GM18868 (cell line): ENCODE results near the gene REM1.
"Not testable (repeated sequence)": the region's sequence is repeated elsewhere in the genome, so short reads cannot be mapped to it uniquely, and the experiment has no call there.

Experiments used
- ATAC-seq: cut with Tn5 transposase; IDR thresholded peaks from one replicate; pipeline ENCODE4 v1.9.1; 2021; ENCODE audit warnings: mild to moderate bottlenecking, moderate library complexity; ENCODE audit not compliant: unreplicated experiment

Gene REM1

DNA sequence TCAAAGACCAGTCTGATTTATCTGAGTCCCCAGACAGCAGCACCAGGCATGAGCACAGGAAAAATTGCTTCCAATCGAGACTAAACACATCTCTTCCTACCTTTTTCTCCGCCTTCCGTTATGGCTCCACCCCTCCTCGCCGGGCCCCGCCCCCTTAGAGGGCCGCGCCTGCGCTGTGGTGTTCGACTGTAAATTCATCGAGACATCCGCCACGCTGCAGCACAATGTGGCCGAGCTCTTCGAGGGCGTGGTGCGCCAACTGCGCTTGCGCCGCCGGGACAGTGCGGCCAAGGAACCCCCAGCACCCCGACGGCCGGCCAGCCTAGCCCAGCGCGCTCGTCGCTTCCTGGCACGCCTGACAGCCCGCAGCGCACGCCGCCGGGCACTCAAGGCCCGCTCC, 8.9 kb downstream of the REM1 start:
- no peak for ATAC-seq

DNA sequence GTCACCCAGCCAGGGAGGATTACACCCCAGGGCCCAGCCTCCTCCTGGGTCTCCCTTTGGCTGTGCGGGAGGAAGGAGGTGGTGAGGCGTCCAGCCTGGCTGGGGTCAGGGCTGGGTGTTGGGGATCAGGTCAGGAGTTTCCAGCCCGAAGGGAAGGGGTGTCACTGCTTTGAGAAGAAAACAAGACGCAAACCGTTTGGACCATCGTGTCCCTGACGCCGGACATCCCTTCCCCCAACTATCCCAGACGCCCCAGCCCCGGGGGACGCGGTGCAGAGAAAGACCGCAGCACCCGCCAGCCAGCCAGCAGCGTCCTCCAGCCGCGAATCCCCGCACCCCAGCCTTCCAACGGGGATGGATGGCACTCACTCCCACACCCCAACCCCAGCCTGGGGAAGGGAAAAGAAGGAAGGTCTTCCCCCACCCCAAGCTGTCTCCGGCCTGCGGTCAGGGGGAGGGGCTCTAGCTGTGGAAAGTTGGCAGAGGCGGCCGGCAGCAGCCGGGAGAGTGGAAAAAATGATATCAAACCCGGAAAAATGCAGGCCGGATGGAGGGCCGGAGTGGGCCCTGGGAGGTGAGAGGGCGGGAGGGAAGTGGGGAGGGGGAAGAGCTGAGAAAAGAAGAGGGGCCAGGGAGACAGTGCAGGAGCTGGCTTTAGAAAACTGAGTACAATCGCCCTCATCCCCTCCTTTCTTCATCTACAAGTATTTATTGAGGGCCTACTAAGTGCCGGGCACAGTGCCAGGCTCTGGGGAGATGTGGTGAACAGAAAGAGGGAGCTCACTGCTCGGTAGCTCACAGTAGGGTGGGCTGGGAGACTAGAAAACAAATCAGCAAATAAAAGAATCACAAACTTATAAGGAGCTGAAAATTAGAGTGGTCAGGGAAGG, 10.6 kb downstream of the REM1 start:
- no peak for ATAC-seq

DNA sequence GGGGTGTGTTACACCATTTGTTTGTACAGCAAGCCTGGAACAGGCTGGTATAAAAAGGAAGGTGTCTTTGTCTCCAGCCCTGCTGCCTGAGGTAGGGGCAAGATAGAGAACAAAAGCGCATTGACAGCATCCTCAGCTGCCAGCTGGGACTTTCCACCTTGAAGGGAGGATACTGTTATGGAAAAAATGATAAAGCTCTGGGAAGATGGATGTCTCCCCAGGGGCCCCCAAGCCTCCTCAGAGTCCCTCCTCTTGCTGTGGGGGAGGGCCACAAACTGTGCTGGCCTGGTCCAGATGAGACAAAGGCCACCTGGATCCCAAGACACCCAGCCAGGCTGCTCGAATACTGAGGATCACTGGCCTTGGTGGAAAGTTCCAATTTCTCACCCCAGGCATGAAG, 13.0 kb downstream of the REM1 start:
- ATAC-seq = no peak

DNA sequence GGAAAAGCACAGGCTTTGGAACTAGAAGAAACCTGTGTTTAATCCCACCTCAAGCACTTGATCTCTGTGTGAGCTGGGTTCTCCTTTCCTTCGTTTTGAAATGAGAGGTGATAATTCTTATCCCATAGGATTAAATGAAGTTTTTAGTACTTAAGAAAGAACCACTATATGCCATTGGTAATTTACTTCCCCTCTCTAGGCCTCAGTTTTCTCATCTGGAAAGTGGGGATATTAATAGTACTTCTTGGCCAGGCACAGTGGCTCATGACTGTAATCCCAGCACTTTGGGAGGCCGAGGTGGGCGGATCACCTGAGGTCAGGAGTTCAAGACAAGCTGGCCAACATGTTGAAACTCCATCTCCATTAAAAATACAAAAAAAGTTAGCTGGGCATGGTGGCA, 14.1 kb downstream of the REM1 start:
- ATAC-seq = no peak

DNA sequence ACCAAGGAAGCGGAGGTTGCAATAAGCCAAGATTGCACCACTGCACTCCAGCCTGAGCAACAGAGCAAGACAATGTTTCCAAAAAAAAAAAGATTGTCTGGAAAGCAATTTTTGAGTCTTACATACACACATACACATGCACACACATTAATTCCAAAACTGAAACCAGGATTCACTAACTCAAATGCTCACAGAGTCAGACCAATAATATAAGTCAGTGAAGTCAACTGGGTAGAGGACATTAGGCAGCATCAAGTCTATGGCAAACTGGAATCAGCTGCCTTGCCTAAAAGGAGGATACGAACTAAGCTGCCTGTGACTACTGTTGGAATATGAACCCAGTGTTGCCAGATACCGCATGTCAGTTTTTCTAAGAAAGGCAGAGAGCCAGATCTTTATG, 15.7 kb downstream of the REM1 start:
- no peak for ATAC-seq

DNA sequence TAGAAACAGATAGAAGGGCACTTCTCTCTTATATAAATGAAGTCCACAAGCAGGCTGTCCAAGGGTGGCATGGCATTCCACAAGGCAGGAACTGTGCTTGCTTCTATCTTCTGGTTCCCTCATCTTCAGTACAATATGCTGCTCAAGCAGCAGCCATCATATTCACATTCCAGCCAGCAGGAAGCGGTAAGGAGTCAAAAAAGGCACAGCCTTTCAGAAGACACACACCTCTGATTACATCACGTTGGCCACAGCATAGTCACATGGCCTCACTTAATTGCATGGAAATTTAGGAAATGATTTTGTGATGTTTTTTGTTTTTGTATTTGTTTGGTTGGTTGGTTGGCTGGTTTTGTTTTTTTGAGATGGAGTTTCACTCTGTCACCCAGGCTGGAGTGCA, 19.0 kb downstream of the REM1 start:
- no peak for ATAC-seq

DNA sequence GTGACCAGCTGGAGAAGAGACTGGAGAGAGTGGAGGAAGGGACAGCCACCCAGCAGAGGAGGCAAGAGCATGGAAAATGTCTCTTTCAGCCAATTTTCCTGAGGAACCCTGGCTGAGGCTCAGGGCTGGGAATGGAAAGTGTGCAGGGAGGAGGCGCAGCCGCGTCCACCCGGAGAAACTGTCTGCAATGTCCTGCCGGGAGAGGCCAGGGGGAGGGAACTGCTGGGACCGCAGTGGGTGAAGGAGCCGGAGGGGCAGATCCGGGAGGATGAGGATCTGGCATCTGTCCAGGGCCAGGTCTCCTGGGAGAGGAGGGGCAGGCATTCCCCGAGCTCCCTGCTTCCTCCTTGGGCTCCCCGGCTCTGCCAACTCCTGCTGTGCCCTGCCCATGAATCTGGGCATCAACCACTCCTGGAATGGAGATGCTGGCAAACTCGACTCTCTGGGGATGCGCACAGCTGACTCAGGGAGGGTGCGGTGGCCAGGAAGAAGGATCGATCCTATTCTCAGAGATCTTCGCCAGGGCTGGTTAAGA, 21.7 kb downstream of the REM1 start:
- ATAC-seq = no peak

DNA sequence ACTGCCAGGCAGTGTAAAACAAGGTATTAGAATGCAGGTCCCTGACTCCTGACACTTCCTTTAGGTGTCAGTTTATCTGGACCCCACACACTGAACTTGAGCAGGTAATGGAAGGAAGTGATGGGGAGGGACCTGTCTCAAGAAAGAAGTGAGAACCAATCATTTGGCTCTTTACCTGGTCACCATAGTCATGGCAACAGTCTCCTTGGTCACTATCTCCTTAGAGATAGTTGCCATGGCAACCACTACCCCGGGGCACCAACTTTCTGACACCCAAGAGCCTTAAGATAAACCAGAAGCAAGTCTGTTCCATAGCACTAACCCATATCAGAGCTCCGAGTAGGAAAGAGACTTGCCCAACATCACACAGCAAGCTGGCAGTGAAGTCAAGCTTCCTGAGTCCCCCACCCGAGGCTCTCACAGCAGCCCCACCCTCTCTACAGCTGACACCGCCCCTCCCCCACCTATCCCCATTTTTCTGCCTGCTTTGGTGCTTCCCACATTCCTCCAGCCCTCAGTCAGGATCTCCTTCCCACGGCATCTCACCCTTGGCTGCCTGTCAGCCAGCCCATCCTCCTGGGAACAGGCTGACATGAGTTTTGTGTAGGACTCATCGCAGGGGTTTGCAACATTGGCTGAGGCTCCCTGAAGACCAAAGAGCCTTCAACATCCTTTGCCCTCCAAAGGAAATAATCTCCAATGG, 22.9 kb downstream of the REM1 start:
- ATAC-seq = no peak

DNA sequence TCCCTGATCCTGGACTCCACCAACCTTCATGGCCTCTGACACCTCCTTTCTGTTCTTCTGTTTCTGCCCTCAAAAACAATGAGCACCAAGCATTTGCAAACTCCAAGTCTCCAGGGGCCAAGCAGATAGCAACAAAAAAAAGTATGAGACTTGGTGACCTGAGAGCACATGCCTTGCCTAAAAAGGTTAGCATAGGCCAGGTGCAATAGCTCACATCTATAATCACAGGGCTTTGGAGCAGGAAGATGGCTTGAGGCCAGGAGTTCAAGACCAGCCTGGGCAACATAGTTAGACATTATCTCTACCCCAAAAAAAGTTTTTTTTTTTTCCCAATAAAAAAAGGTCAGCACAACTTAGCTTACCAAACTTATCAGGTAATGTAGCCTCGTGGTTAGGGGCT, 25.4 kb downstream of the REM1 start:
- ATAC-seq = no peak

DNA sequence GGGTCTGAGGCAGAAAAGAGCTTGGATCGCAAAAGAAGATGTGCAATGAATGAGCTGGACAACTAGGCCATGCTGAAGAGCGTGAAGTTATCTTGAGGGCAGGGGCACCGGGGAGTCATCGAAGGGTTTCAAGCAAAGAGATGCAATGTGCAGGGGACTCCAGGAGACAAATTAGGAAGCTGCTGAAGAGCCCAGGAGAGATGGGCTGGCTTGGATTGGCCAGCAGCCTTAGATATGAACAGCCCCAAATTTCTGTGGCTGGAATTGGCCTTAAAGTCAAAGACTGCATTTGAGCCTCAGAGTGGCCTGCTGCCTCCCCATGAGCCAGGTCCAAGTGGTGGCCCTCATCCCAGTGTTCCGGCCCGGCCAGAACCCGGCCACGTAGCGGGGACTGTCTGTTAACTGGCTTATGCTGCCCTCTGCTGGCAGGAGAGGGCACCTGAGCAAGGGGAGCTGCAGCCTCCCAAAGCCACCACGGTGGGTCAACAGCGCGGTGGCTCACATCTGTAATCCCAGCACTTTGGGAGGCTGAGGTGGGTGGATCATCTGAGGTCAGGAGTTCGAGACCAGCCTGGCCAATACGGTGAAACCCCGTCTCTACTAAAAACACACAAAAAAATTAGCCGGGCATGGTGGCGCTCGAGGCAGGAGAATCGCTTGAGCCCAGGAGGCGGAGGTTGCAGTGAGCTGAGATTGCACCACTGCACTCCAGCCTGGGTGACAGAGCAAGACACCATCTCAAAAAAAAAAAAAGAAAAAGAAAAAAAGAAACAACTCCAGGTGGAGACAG, 28.0 kb downstream of the REM1 start:
- ATAC-seq = peak; percentile 98

DNA sequence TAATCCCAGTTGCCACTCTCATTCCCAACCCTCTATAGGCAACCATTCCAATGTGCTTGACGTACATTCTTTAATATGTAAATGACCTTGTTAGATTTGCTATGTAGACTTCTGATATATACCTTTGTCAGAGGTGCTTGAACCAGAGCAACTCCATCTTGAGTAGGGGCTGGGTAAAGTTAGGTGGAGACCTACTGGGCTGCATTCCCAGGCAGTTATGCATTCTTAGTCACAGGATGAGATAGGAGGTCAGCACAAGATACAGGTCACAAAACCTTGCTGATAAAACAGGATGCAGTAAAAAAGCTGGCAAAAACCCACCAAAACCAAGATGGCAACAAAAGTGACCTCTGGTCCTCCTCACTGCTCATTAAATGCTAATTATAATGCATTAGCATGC, 30.8 kb downstream of the REM1 start:
- no peak for ATAC-seq

DNA sequence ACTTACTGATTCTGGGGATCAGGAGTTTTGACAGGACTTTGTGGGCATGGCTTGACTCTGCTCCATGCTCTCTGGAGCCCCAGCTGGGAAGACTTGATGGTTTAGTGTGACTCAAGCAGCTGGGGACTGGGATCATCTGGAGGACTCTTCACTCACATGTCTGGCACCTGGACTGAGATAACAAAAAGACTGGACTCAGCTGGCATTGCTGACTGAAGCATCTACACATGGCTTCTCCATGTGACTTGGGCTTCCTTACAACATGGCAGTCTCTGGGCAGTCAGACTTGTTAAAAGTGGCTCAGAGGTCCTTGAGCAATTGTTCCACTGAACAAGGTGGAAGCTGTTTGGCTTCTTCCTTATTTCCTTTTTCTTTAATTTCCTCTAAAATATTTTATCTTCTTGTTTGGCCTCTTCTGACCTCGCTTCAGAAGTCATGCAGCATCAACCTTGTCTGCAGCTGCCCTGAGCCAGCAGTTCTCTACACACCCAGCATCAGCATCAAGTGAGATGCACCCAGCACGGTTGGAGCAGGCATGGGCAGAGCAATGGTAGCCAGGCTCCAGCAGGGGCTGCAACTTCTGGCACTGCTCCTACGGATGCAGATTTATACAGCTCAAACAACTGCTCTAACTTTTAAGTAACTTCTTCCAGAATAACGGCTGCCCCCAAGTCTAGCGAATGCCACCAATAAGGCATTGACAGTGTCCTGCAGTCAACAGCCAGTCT, 33.6 kb downstream of the REM1 start:
- no peak for ATAC-seq

DNA sequence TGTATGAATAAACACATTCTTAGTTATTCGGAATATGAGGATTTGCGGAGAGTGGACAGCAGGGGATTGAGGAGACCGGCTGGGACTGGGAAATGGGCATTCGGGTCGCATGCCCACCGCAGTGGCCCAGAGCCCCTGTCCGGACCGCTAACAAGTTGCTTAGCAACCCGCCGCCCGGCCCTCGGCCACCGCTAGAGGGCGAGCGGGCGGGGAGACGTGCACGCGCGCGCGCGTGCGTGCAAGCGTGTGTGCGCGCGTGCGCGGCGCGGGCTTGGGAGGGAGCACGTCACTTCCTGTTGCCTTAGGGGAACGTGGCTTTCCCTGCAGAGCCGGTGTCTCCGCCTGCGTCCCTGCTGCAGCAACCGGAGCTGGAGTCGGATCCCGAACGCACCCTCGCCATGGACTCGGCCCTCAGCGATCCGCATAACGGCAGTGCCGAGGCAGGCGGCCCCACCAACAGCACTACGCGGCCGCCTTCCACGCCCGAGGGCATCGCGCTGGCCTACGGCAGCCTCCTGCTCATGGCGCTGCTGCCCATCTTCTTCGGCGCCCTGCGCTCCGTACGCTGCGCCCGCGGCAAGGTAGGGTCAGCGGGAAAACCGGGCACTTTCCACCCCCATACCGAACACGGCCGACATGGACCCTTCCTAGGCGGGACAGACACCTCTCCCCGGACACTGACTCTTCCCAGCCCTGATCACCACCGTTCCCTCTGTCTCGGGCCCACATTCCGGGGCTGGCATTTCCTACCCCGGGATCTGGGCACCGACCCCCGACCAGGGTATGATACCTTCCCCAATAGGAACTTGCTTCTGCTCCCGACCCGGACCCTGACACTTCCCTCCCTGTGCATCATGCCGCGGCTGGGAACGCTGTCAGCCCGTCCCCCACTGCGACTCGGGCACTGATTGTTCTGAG, 39.3 kb downstream of the REM1 start, which contains the start of gene HM13:
Gene HM13, plus strand, starts transcription at position 289 of the 918 bp plus-strand sequence. Its CDS starts 110 bp downstream, at position 399.
- peak; percentile 93 for ATAC-seq

DNA sequence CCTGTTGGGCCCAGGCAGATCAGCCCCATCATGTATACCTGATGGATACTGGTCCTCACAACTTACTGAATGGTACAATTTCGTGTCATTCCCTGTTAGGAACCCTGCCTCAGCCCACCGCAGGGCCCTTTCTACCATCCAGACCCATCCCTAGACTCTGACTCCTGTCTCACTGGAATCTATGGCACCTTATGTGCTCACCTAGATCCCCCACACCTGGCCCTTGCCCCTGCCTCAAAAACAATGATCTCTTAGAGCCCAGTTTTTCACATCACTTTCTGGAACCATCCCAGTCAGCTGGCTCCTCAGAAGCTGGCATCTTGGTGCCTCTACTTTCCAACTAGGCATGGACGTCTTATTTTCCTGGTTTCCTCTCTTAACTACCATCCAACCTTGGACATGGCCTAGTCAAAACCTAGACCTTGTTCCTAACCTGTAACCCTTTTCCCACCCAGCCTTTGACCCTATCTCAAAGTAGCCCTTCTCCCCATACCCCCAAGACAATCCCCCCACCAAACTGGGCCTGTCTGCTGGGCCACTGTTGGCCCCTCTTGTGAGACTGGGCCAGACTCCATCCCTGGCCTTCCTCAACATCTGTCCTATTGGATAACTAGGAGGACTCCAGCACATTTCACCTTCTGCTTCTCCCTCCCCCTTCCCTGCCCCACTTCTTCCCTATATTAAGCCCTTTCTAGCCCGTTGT, 40.1 kb downstream of the REM1 start:
- ATAC-seq = no peak

DNA sequence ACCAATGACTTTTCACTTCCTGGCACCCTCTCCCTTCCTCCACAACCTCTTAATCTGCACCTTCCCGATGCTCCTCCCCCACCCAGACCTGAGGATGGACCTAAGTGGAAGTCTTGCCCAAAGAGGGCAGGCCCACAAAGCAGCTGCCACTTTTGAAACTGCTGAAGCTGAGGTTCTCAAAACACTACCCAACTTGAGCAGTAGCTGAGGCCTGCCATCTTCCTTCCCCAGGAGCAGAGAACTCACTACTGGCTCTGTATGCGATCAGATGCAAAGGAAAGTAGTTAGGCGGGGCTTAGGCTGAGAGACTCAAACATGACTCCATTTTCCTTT, 40.7 kb downstream of the REM1 start:
- no peak for ATAC-seq

DNA sequence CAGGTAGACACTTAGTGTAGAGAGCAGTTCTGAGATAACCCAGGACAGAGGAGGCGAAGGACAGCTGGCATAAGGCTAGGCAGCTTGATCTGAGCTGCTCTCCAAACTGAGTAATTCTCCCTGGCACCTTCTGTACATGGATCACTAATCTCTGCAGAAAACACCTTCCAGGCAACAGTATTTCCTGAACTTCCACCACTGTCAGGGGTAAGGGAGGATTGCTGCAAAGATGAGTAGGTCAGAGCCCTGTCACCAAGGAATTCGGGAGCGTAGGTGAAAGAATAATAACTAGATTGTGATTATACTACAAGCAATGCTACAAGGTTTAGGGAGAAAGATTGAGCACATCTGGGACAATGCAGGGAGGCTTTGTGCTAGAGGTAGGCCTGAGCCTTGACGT, 41.1 kb downstream of the REM1 start:
- ATAC-seq = no peak

DNA sequence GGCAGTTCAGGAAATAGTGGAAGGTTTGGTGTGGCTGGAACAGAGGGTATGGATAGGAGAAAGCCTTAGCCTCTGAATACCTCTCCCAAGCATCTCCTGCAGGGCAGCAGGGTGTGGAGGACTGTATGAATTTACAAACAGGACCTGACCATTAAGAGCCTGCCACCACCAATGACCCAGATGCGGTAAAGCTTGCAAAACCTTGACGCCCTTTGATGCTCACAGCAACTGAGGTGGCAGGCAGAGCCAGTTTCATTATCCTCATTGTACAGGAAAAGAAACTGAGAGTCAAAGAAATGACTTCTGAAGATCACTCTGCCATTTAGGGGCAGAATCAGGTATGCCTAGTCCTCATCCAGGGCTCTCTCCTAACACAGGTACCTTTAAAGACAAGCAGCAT, 41.6 kb downstream of the REM1 start:
- ATAC-seq = no peak

DNA sequence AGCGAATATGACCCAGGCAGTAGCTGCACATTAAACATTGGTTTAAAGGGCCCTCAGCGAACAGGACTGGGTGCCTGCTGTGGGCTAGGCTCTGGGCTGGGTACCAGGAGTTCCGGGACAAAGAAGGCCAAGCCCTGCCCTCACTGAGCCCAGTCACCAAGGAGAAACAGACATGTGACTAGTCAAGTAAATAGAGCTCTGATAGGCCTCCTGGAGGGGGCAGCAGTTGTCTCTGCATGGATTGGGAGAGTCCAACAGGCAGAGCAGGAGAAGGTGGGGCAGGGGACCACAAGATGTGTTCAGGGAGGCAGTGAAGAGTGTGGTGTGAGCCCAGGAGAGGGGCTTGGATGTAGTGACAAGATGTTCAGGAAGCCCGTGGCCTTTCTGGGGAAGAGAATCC, 42.3 kb downstream of the REM1 start:
- ATAC-seq = no peak

DNA sequence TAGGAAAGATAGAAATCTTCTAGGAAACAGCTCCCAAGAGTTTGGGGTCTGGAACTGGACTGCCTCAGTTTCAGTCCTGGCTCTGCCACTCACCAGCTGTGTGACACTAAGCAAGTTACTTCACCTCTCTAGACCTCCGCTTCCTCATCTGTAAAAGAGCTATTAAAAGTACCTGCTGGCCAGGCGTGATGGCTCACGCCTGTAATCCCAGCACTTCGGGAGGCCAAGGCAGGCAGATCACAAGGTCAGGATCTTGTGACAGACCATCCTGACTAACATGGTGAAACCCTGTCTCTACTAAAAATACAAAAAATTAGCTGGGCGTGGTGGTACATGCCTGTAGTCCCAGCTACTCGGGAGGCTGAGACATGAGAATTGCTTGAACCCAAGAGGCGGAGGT, 46.2 kb downstream of the REM1 start:
- not testable (repeated sequence) for ATAC-seq
